ENCODE results near the gene GMPR.

DNA sequence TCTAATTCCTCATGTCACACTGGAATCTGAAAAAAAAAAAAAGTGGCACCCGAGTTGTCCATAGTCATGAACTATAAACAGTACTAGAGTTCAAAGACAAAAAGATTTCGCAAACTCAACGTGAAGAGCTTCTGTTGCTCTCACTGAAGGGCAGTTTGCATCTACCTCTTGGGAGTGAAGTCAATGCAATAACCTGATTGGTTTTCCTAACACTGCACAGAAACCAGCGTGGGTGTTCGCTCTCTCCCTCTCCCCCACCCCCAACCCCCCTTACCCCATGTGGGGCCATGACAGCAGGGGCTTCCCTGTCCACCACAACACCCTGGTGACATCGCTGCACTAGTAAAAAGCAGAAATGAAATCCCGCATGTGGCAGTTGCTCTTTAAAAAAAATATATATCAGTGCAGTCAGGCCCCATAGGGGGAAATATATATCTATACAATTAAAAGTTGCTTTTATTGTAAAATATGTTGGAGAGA lies 66.9 kb downstream of the GMPR start:
- TF ChIP-seq, protein P1, sequence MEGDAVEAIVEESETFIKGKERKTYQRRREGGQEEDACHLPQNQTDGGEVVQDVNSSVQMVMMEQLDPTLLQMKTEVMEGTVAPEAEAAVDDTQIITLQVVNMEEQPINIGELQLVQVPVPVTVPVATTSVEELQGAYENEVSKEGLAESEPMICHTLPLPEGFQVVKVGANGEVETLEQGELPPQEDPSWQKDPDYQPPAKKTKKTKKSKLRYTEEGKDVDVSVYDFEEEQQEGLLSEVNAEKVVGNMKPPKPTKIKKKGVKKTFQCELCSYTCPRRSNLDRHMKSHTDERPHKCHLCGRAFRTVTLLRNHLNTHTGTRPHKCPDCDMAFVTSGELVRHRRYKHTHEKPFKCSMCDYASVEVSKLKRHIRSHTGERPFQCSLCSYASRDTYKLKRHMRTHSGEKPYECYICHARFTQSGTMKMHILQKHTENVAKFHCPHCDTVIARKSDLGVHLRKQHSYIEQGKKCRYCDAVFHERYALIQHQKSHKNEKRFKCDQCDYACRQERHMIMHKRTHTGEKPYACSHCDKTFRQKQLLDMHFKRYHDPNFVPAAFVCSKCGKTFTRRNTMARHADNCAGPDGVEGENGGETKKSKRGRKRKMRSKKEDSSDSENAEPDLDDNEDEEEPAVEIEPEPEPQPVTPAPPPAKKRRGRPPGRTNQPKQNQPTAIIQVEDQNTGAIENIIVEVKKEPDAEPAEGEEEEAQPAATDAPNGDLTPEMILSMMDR (IDR thresholded peaks at IDR 0.05) = no peak
- TF ChIP-seq POLR2A (IDR thresholded peaks at IDR 0.05) = no peak

All from adrenal gland (tissue), 5 donors.